ENCODE data around the gene BNIP5.

Gene BNIP5

GRCh38 chr6:36374194-36374593, 37.5 kb upstream of the BNIP5 start:
- no peak overlapping the region for H3K4me3 ChIP-seq (ENCODE audit: low read depth, low read length)
- no peak for DNase-seq (ENCODE audit: low read depth)
- TF ChIP-seq, protein P1, sequence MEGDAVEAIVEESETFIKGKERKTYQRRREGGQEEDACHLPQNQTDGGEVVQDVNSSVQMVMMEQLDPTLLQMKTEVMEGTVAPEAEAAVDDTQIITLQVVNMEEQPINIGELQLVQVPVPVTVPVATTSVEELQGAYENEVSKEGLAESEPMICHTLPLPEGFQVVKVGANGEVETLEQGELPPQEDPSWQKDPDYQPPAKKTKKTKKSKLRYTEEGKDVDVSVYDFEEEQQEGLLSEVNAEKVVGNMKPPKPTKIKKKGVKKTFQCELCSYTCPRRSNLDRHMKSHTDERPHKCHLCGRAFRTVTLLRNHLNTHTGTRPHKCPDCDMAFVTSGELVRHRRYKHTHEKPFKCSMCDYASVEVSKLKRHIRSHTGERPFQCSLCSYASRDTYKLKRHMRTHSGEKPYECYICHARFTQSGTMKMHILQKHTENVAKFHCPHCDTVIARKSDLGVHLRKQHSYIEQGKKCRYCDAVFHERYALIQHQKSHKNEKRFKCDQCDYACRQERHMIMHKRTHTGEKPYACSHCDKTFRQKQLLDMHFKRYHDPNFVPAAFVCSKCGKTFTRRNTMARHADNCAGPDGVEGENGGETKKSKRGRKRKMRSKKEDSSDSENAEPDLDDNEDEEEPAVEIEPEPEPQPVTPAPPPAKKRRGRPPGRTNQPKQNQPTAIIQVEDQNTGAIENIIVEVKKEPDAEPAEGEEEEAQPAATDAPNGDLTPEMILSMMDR (IDR thresholded peaks at IDR 0.05; ENCODE audit: insufficient read depth, low read depth, low read length, missing control alignments), result no peak

DNA sequence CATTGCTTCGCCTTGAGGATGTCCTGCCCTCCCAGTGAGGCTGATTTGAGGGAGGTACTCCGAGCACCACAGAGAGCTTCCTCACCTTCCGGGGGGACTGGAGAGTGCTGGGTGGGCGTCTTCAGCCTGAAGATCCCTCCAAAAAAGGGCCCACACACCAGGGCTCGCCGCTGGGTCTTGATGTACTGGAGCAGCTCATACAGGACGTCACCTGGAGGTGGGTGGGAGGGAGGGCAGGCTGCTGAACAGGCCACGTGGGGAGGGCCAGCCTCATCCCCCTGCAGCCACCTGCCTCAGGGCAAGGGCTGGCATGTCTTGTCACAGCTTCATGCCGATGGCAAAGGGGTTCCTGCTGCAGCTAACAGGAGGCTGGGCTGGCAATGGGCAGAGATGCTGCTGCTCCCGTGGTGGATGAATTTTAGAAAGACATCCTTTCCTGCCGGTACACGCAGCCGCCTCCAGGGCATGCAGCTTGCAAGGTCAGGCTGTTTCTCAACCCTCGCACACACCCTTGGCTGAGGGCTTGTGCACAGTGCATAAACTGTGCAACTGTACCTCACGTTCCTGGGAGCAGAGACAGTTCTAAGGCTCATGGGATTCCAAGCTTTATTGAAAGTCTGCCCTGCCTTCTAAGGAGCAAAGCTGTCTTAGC, 36.8 kb upstream of the BNIP5 start:
- H3K4me3 ChIP-seq (ENCODE audit: low read depth, low read length), result no peak overlapping the region
- DNase-seq (ENCODE audit: low read depth), result no peak
- TF ChIP-seq, protein P1 (IDR thresholded peaks at IDR 0.05; ENCODE audit: insufficient read depth, low read depth, low read length, missing control alignments), result no peak

DNA sequence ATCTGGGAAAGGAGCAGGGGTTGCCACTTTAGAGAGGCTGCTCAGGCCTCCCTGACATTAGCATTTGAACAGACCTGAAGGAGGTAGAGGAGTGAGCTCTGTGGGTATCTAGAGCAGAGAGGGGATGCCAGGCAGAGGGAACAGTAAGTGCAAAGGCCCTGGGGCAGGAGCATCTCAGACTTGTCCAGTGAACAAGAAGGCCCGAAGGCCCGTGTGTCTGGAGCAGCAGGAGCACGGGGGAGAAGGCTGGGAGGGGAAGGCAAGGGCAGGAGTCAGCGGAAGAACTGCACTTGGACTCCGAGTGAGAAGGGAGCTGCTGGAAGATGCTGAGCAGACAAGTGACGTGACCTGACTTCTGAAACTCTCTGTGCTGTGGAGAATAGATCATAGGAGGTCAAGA, 35.4 kb upstream of the BNIP5 start:
- TF ChIP-seq, protein P1 (IDR thresholded peaks at IDR 0.05; ENCODE audit: insufficient read depth, low read depth, low read length, missing control alignments), result no peak
- no peak for DNase-seq (ENCODE audit: low read depth)
- H3K4me3 ChIP-seq (ENCODE audit: low read depth, low read length), result no peak overlapping the region

DNA sequence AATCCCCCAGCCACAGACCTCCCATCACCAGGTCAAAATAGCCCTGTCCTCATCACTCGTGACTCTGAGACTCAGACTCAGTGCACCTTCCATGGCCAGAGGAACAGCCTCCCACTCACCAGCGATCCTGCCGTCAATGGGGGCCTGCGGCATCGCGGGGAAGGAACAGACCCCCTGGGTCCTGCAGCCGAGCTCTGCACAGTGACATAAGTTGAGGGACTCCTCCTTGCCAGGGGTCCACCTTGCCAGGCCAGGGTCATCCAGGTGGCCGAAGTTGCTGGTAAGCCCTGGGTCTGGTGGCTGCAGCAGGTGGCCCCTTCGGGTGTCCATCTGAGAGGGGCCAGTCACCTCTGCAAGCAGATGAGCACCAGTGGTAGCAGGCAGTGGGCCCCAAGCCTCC, 34.5 kb upstream of the BNIP5 start:
- TF ChIP-seq, protein P1 (IDR thresholded peaks at IDR 0.05; ENCODE audit: insufficient read depth, low read depth, low read length, missing control alignments), result no peak
- DNase-seq (ENCODE audit: low read depth), result no peak
- no peak overlapping the region for H3K4me3 ChIP-seq (ENCODE audit: low read depth, low read length)

- TF ChIP-seq, protein P1 (IDR thresholded peaks at IDR 0.05; ENCODE audit: insufficient read depth, low read depth, low read length, missing control alignments), result no peak
- no peak for DNase-seq (ENCODE audit: low read depth)
- H3K4me3 ChIP-seq (ENCODE audit: low read depth, low read length), result no peak overlapping the region
Measured at GRCh38 chr6:36370638-36371037, 34.0 kb upstream of the BNIP5 start.

GRCh38 chr6:36368921-36369865, 32.5 kb upstream of the BNIP5 start:
- no peak overlapping the region for H3K4me3 ChIP-seq (ENCODE audit: low read depth, low read length)
- no peak for DNase-seq (ENCODE audit: low read depth)
- TF ChIP-seq, protein P1 (IDR thresholded peaks at IDR 0.05; ENCODE audit: insufficient read depth, low read depth, low read length, missing control alignments), result no peak

All from GM12865 (cell line).